ENCODE results near the gene LCE1E.

The LCE1E gene

DNA sequence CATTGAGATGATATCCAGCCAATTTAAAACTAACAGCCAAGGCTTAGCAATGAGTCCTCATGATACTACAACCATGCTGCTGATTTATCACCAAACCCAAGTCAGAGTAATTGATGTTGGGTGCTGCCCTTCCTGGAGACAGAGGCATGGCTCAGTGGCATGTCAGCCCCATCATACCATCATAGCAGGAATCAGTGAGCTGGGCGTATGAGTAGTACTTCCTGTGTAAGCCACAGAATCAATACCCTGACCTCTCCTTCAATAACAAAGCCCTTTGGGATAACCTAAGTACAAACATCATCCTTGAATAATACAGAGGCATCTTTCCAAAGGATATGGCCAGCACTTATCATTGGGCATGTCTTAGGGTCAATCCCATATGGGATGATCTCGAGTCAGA is 3.0 kb upstream of the LCE1E start:
- no peak for DNase-seq (ENCODE audit: low read depth)

DNA sequence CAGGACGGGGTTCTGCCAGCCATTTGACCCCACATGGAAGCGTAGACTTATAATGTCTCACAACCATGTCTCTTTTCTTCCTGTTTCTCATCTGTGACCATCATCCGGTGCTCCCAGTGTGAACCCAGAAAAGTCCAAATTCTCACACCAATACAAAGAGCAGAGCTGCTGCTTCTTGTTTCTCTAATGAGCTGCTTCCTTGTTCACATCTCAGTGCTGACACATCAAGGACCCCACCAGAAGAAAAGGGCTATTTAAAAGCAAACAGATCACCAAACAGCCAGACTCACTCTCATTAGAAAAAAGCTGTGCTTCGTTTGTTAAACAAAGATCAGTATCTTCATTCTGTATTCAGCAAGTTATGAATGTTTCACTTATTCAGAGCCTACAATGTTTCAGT is 9.6 kb downstream of the LCE1E start:
- DNase-seq (ENCODE audit: low read depth): no peak

DNA sequence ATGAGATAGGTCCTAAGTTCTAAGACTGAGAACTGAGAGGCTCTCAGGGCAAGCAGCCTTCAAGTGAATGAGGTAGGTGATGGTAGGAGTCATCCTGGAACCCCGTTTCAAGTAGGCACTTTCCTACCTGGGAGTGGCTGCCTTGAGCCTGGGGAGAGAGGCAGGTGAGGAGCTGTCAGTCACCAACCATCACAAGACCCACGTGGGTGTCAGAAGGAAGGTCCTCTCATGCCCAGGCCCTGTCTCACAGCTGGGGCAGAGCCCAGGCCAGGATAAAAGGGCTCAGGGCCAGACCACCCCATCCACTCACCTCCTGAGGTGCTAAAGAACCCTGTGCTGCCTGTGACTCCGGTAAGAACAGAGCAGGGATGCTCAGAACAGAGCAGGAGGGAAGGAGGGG is 10.4 kb downstream of the LCE1E start, which contains the start of gene LCE1D:
TSS of gene LCE1D (plus strand) at position 301 of the 400 bp plus-strand sequence. CDS start 1,074 bp downstream, outside the sequence.
- no peak for DNase-seq (ENCODE audit: low read depth)

DNA sequence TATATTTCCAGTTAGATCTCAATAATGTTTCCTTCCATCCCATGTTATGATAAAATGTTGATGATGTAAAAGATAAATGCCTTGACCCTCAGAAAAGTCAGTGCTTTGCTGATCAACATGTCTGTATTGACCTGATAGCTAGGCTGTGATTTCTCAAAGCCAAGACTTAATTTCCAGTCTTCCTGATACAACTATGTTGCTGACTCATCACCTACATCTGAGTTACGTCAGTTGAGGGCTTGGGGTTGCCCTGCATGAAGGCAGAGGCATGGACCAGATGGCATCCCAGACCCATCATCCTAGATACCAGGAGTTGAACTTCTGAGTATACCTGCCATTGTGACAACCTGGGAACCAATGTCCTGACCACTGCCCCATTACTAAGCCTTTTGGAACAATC is 15.3 kb downstream of the LCE1E start:
- DNase-seq (ENCODE audit: low read depth): no peak

DNA sequence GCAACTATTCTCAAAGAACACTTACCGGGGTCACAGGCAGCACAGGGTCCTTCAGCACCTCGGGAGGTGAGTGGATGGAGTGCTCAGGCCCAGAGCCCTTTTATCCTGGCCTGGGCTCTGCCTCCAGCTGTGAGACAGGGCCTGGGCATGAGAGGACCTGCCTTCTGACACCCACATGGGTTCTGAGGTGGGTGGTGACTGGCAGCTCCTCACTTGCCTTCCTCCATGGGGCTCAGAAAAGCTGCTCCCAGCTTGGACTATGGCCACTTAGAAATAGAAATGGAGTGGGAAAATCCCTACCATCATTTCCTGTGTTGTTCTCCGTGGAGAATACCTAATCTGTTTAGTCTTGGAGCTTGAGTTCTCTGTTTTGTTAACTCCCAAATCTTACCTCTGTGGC is 20.5 kb downstream of the LCE1E start, which contains the start of gene LCE1C:
TSS of gene LCE1C (minus strand) at position 76 of the 400 bp plus-strand sequence. CDS start 1,173 bp downstream, outside the sequence.
- DNase-seq (ENCODE audit: low read depth): no peak

DNA sequence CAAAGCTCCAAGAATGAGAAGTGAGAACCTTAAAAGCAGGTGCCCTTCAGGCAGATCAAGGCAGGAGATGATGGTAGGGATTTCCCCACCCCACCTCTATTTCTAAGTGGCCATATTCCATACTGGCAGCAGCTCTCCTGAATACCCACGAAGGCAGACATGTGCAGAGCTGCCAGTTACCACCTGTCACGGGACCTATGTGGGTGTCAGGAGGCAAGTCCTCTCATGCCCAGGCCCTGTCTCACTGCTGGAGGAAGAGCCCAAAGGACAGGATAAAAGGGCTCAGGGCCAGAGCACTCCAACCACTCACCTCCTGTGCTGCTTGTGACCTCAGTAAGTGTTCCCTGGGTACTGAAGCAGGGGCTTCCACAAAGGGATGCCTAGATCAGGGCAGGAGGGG is 25.0 kb downstream of the LCE1E start:
- DNase-seq (ENCODE audit: low read depth): no peak

DNA sequence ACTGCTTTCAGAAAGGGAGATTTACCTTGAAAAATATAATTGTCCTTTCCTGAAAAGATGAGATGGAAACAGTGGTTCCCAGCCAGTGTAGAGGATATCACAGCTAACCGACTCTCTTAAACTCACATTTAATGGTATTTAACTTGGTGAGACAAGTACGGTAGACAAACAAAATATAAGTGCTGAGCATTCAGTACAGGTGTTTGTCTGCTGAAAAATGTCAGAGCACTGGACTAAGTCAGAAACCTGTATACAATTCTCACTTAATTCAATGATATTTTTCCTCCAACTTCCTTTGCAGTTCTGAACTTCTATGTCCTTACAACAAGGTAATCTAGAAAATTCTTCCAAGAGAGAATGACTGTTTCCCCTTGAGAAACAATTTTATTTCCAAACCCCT is 25.6 kb downstream of the LCE1E start, which contains the start of gene LCE1B:
TSS of gene LCE1B (plus strand) at position 301 of the 400 bp plus-strand sequence. CDS start 476 bp downstream, outside the sequence.
- no peak for DNase-seq (ENCODE audit: low read depth)

DNA sequence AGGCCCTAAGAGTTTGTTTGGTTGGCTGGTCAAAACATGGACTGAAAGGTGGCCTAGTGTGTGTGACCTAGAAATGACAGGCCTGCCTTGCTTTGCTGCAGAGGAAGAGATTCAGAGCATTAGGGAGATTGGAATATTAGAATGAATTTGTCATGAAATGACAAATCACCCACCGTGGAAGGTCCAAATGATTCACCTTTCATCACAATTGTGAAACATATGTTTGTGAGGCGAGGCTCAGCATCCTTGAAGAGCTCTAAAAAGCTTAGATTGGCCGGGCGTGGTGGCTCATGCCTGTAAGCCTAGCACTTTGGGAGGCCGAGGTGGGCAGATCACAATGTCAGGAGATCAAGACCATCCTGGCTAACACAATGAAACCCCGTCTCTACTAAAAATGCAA is 31.3 kb downstream of the LCE1E start:
- no peak for DNase-seq (ENCODE audit: low read depth)

DNA sequence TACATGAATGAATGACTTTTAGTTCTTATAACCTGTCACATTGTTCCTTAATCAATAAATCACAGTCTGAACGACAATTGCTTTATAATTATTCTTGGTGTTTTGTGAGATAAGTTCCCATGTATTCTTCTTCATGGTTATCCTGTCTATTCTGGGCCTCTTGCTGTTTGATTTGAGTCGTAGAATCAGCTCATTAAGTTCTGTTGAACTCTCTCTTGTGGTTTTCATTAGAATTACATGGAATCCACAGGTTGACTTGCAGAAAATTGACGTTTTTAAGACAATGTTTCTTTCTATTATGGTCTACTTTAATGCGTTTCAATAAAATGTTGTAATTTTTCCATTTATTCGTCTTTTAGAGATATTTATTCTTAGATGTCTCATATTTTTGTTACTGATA is 37.2 kb downstream of the LCE1E start:
- no peak for DNase-seq (ENCODE audit: low read depth)

DNA sequence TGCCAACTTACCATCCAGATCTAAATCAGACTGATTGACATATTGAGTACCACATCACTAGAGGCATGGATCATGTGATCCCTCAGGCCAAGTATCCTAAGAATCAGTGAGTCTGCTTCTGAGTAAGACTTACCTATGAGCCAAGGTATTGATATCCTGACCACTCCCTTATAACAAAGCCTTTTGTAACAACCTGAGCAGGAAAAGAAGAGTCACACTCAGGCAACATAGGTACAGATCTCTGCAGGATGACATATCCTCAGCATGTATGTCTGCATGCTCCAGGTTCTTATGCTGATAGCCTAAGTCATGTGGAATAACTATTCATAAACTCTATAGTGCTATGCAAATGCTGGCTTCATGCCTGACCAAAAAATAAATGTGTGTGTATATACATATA is 38.9 kb downstream of the LCE1E start:
- no peak for DNase-seq (ENCODE audit: low read depth)

DNA sequence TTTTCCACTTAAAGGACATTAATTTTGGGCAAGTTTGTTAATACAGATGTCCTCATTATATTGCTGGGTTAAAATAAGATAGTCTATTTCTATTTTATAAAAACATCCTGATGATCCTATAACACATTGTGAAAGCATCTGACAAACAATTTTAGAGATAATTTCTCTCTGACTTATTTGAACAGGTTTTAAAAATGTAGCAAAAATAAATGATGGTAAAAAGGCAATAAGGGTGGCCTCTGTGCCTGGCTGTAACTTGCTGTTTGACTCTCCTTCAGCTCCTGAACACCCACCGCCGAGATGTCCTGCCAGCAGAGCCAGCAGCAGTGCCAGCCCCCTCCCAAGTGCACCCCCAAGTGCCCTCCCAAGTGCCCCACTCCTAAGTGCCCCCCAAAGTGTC is 41.1 kb downstream of the LCE1E start, which contains the start of gene LCE1A:
TSS of gene LCE1A (plus strand) at position 301 of the 400 bp plus-strand sequence. CDS start at position 301, 0 bp downstream.
- no peak for DNase-seq (ENCODE audit: low read depth)

DNA sequence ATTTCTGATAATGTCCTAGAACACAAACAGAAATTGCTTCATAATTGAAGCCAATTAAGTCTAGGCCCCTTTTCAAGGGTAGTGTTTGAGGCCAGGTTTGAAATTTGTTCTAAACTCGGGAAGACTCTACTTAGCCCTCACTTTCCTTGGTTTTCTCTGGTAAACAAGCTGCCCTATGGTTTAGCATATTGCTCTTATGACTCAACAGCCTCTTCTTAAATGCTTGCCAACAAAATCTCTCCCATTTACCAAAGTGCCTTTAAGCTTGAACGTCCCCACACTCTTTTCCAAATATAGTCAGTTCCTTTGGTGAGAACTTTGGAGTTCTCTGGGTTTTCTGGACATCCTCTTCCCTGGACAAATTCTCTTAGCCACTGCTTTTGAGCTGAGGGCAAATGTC is 50.8 kb downstream of the LCE1E start:
- no peak for DNase-seq (ENCODE audit: low read depth)

Measured in non-pigmented ciliary epithelial cell (primary cell).